ENCODE data around the gene TOP1.
"Not testable (repeated sequence)": the region's sequence is repeated elsewhere in the genome, so short reads cannot be mapped to it uniquely, and the experiment has no call there.

The TOP1 gene

GRCh38 chr20:41101660-41102059 lies 73.0 kb downstream of the TOP1 start:
- Histone ChIP-seq H3K9me3 (ENCODE audit: control insufficient read depth in 2 of 2, low read length in 2 of 2) (no peaks in the 10 kb centered on the region), H3K27me3 (ENCODE audit: control insufficient read depth in 2 of 2, insufficient read depth in 2 of 2, low read length in 2 of 2) (no peaks in the 10 kb centered on the region), H3K27ac (ENCODE audit: low read depth in 2 of 2, low read length in 2 of 2) (no peak overlapping the region), H3K36me3 (ENCODE audit: control insufficient read depth in 2 of 2, insufficient read depth in 2 of 2, low read length in 2 of 2) (peaks cover 54 to 73% of the 10 kb centered on the region in 2 donors), H3K4me3 (ENCODE audit: low read length in 2 of 2) (no peak overlapping the region), H3K9ac (ENCODE audit: low read depth in 1 of 2, low read length in 2 of 2) (no peak overlapping the region), H3K4me1 (ENCODE audit: control insufficient read depth in 2 of 2, insufficient read depth in 2 of 2, low read length in 2 of 2) (no peaks in the 10 kb centered on the region)

- H3K36me3 ChIP-seq (ENCODE audit: control insufficient read depth in 2 of 2, insufficient read depth in 2 of 2, low read length in 2 of 2) = peaks cover 39 to 45% of the 10 kb centered on the region in 2 donors
- no peaks in the 10 kb centered on the region for H3K4me1 ChIP-seq (ENCODE audit: control insufficient read depth in 2 of 2, insufficient read depth in 2 of 2, low read length in 2 of 2)
- H3K27ac ChIP-seq (ENCODE audit: low read depth in 2 of 2, low read length in 2 of 2) = no peak overlapping the region
- H3K9ac ChIP-seq (ENCODE audit: low read depth in 1 of 2, low read length in 2 of 2) = no peak overlapping the region
- H3K4me3 ChIP-seq (ENCODE audit: low read length in 2 of 2) = no peak overlapping the region
- H3K9me3 ChIP-seq (ENCODE audit: control insufficient read depth in 2 of 2, low read length in 2 of 2) = no peaks in the 10 kb centered on the region
- H3K27me3 ChIP-seq (ENCODE audit: control insufficient read depth in 2 of 2, insufficient read depth in 2 of 2, low read length in 2 of 2) = no peaks in the 10 kb centered on the region
Measured at GRCh38 chr20:41108531-41108930, 79.9 kb downstream of the TOP1 start.

- Histone ChIP-seq H3K9me3 (ENCODE audit: control insufficient read depth in 2 of 2, low read length in 2 of 2) (no peaks in the 10 kb centered on the region), H3K9ac (ENCODE audit: low read depth in 1 of 2, low read length in 2 of 2) (no peak overlapping the region), H3K4me3 (ENCODE audit: low read length in 2 of 2) (no peak overlapping the region), H3K27ac (ENCODE audit: low read depth in 2 of 2, low read length in 2 of 2) (no peak overlapping the region), H3K27me3 (ENCODE audit: control insufficient read depth in 2 of 2, insufficient read depth in 2 of 2, low read length in 2 of 2) (no peaks in the 10 kb centered on the region), H3K36me3 (ENCODE audit: control insufficient read depth in 2 of 2, insufficient read depth in 2 of 2, low read length in 2 of 2) (peaks cover 43 to 46% of the 10 kb centered on the region in 2 donors), H3K4me1 (ENCODE audit: control insufficient read depth in 2 of 2, insufficient read depth in 2 of 2, low read length in 2 of 2) (no peaks in the 10 kb centered on the region)
Measured at GRCh38 chr20:41110012-41110411, 81.4 kb downstream of the TOP1 start.

GRCh38 chr20:41110930-41111577 lies 82.4 kb downstream of the TOP1 start:
- peaks cover 53% of the 10 kb centered on the region in 2 donors for H3K36me3 ChIP-seq (ENCODE audit: control insufficient read depth in 2 of 2, insufficient read depth in 2 of 2, low read length in 2 of 2)
- H3K27ac ChIP-seq (ENCODE audit: low read depth in 2 of 2, low read length in 2 of 2) = no peak overlapping the region
- no peaks in the 10 kb centered on the region for H3K4me1 ChIP-seq (ENCODE audit: control insufficient read depth in 2 of 2, insufficient read depth in 2 of 2, low read length in 2 of 2)
- H3K27me3 ChIP-seq (ENCODE audit: control insufficient read depth in 2 of 2, insufficient read depth in 2 of 2, low read length in 2 of 2) = no peaks in the 10 kb centered on the region
- no peak overlapping the region for H3K9ac ChIP-seq (ENCODE audit: low read depth in 1 of 2, low read length in 2 of 2)
- no peaks in the 10 kb centered on the region for H3K9me3 ChIP-seq (ENCODE audit: control insufficient read depth in 2 of 2, low read length in 2 of 2)
- H3K4me3 ChIP-seq (ENCODE audit: low read length in 2 of 2) = no peak overlapping the region

GRCh38 chr20:41111578-41111951 lies 82.9 kb downstream of the TOP1 start:
- H3K9ac ChIP-seq (ENCODE audit: low read depth in 1 of 2, low read length in 2 of 2) = no peak overlapping the region
- H3K27me3 ChIP-seq (ENCODE audit: control insufficient read depth in 2 of 2, insufficient read depth in 2 of 2, low read length in 2 of 2) = no peaks in the 10 kb centered on the region
- H3K9me3 ChIP-seq (ENCODE audit: control insufficient read depth in 2 of 2, low read length in 2 of 2) = no peaks in the 10 kb centered on the region
- no peaks in the 10 kb centered on the region for H3K4me1 ChIP-seq (ENCODE audit: control insufficient read depth in 2 of 2, insufficient read depth in 2 of 2, low read length in 2 of 2)
- no peak overlapping the region for H3K27ac ChIP-seq (ENCODE audit: low read depth in 2 of 2, low read length in 2 of 2)
- H3K4me3 ChIP-seq (ENCODE audit: low read length in 2 of 2) = no peak overlapping the region
- peaks cover 57 to 58% of the 10 kb centered on the region in 2 donors for H3K36me3 ChIP-seq (ENCODE audit: control insufficient read depth in 2 of 2, insufficient read depth in 2 of 2, low read length in 2 of 2)

- H3K27ac ChIP-seq (ENCODE audit: low read depth in 2 of 2, low read length in 2 of 2) = no peak overlapping the region
- no peak overlapping the region for H3K9ac ChIP-seq (ENCODE audit: low read depth in 1 of 2, low read length in 2 of 2)
- H3K27me3 ChIP-seq (ENCODE audit: control insufficient read depth in 2 of 2, insufficient read depth in 2 of 2, low read length in 2 of 2) = no peaks in the 10 kb centered on the region
- H3K4me3 ChIP-seq (ENCODE audit: low read length in 2 of 2) = no peak overlapping the region
- H3K9me3 ChIP-seq (ENCODE audit: control insufficient read depth in 2 of 2, low read length in 2 of 2) = no peaks in the 10 kb centered on the region
- H3K4me1 ChIP-seq (ENCODE audit: control insufficient read depth in 2 of 2, insufficient read depth in 2 of 2, low read length in 2 of 2) = no peaks in the 10 kb centered on the region
- H3K36me3 ChIP-seq (ENCODE audit: control insufficient read depth in 2 of 2, insufficient read depth in 2 of 2, low read length in 2 of 2) = peaks cover 74 to 77% of the 10 kb centered on the region in 2 donors
Measured at GRCh38 chr20:41116282-41116956, 87.8 kb downstream of the TOP1 start.

- peaks cover 81 to 84% of the 10 kb centered on the region in 2 donors for H3K36me3 ChIP-seq (ENCODE audit: control insufficient read depth in 2 of 2, insufficient read depth in 2 of 2, low read length in 2 of 2)
Measured at GRCh38 chr20:41118159-41118558, 89.5 kb downstream of the TOP1 start.

GRCh38 chr20:41118632-41119031 lies 90.0 kb downstream of the TOP1 start:
- H3K36me3 ChIP-seq (ENCODE audit: control insufficient read depth in 2 of 2, insufficient read depth in 2 of 2, low read length in 2 of 2) = peaks cover 81 to 84% of the 10 kb centered on the region in 2 donors
- no peaks in the 10 kb centered on the region for H3K4me1 ChIP-seq (ENCODE audit: control insufficient read depth in 2 of 2, insufficient read depth in 2 of 2, low read length in 2 of 2)
- H3K9ac ChIP-seq (ENCODE audit: low read depth in 1 of 2, low read length in 2 of 2) = no peak overlapping the region
- no peaks in the 10 kb centered on the region for H3K27me3 ChIP-seq (ENCODE audit: control insufficient read depth in 2 of 2, insufficient read depth in 2 of 2, low read length in 2 of 2)
- H3K27ac ChIP-seq (ENCODE audit: low read depth in 2 of 2, low read length in 2 of 2) = peak overlapping the region in 1 of 2 donors; percentile 47
- no peaks in the 10 kb centered on the region for H3K9me3 ChIP-seq (ENCODE audit: control insufficient read depth in 2 of 2, low read length in 2 of 2)
- no peak overlapping the region for H3K4me3 ChIP-seq (ENCODE audit: low read length in 2 of 2)

More at GRCh38 chr20:41118159-41118558, 89.5 kb downstream of the TOP1 start:
- H3K4me1 ChIP-seq (ENCODE audit: control insufficient read depth in 2 of 2, insufficient read depth in 2 of 2, low read length in 2 of 2); H3K27ac ChIP-seq (ENCODE audit: low read depth in 2 of 2, low read length in 2 of 2); H3K27me3 ChIP-seq (ENCODE audit: control insufficient read depth in 2 of 2, insufficient read depth in 2 of 2, low read length in 2 of 2); H3K9me3 ChIP-seq (ENCODE audit: control insufficient read depth in 2 of 2, low read length in 2 of 2); H3K4me3 ChIP-seq (ENCODE audit: low read length in 2 of 2); H3K9ac ChIP-seq (ENCODE audit: low read depth in 1 of 2, low read length in 2 of 2): not testable (repeated sequence)

- H3K4me1 ChIP-seq (ENCODE audit: control insufficient read depth in 2 of 2, insufficient read depth in 2 of 2, low read length in 2 of 2) = peaks cover 3 to 7% of the 10 kb centered on the region in 2 donors
- no peak overlapping the region for H3K9ac ChIP-seq (ENCODE audit: low read depth in 1 of 2, low read length in 2 of 2)
- no peaks in the 10 kb centered on the region for H3K27me3 ChIP-seq (ENCODE audit: control insufficient read depth in 2 of 2, insufficient read depth in 2 of 2, low read length in 2 of 2)
- H3K4me3 ChIP-seq (ENCODE audit: low read length in 2 of 2) = no peak overlapping the region
- peak overlapping the region; percentile 56 to 66 for H3K27ac ChIP-seq (ENCODE audit: low read depth in 2 of 2, low read length in 2 of 2)
- H3K9me3 ChIP-seq (ENCODE audit: control insufficient read depth in 2 of 2, low read length in 2 of 2) = no peaks in the 10 kb centered on the region
- peaks cover 70 to 75% of the 10 kb centered on the region in 2 donors for H3K36me3 ChIP-seq (ENCODE audit: control insufficient read depth in 2 of 2, insufficient read depth in 2 of 2, low read length in 2 of 2)
Measured at GRCh38 chr20:41119614-41120561, 91.3 kb downstream of the TOP1 start.

GRCh38 chr20:41121399-41121798 lies 92.8 kb downstream of the TOP1 start:
- H3K9me3 ChIP-seq (ENCODE audit: control insufficient read depth in 2 of 2, low read length in 2 of 2) = no peaks in the 10 kb centered on the region
- peaks cover 61 to 75% of the 10 kb centered on the region in 2 donors for H3K36me3 ChIP-seq (ENCODE audit: control insufficient read depth in 2 of 2, insufficient read depth in 2 of 2, low read length in 2 of 2)
- H3K27ac ChIP-seq (ENCODE audit: low read depth in 2 of 2, low read length in 2 of 2) = no peak overlapping the region
- no peaks in the 10 kb centered on the region for H3K27me3 ChIP-seq (ENCODE audit: control insufficient read depth in 2 of 2, insufficient read depth in 2 of 2, low read length in 2 of 2)
- no peak overlapping the region for H3K4me3 ChIP-seq (ENCODE audit: low read length in 2 of 2)
- H3K4me1 ChIP-seq (ENCODE audit: control insufficient read depth in 2 of 2, insufficient read depth in 2 of 2, low read length in 2 of 2) = peaks cover 5 to 13% of the 10 kb centered on the region in 2 donors
- no peak overlapping the region for H3K9ac ChIP-seq (ENCODE audit: low read depth in 1 of 2, low read length in 2 of 2)
